Endodermal cell (in vitro differentiated cells): ENCODE data around the gene ADAMTS17. TPM values are rescaled to one million over a fixed set of nuclear protein-coding genes. Genes with fewer than 3 reads are reported as not detected.

Experiments
- DNase-seq: peaks from one replicate; pipeline ENCODE4 v3.0.0-alpha.2; 2017
- H3K27ac ChIP-seq: 2 replicates; pipeline ENCODE4 v1.5.1; 2013; ENCODE audit warnings: mild to moderate bottlenecking, low read depth, low read length, moderate library complexity
- H3K27me3 ChIP-seq: 2 replicates; pipeline ENCODE4 v1.6.1; 2013; ENCODE audit warnings: mild to moderate bottlenecking, low read length, moderate library complexity; ENCODE audit not compliant: insufficient read depth, control insufficient read depth, poor library complexity, severe bottlenecking
- H3K36me3 ChIP-seq: 2 replicates; pipeline ENCODE4 v1.7.0; 2013; ENCODE audit warnings: mild to moderate bottlenecking, low read length, moderate library complexity; ENCODE audit not compliant: control insufficient read depth, insufficient read depth
- H3K4me1 ChIP-seq: one replicate; pipeline ENCODE4 v1.7.0; 2013; ENCODE audit warnings: low read length; ENCODE audit not compliant: control insufficient read depth, insufficient read depth
- H3K4me3 ChIP-seq: 2 replicates; pipeline ENCODE4 v1.5.1; 2013; ENCODE audit warnings: mild to moderate bottlenecking, low read length, moderate library complexity
- H3K9ac ChIP-seq: 2 replicates; pipeline ENCODE4 v1.6.1; 2013; ENCODE audit warnings: mild to moderate bottlenecking, low read length, moderate library complexity; ENCODE audit not compliant: poor library complexity, severe bottlenecking; ENCODE audit errors: extremely low read depth
- H3K9me3 ChIP-seq: 2 replicates; pipeline ENCODE4 v1.6.1; 2013; ENCODE audit warnings: mild to moderate bottlenecking, low read length, moderate library complexity; ENCODE audit not compliant: control insufficient read depth
- H3K27ac Mint-ChIP-seq: 2 replicates; pipeline ENCODE4 v1.8.0; 2020; ENCODE audit warnings: mixed read lengths
- H3K27me3 Mint-ChIP-seq: 2 replicates; pipeline ENCODE4 v1.8.0; 2021; ENCODE audit warnings: mild to moderate bottlenecking, mixed read lengths; ENCODE audit not compliant: insufficient read depth
- H3K36me3 Mint-ChIP-seq: 2 replicates; pipeline ENCODE4 v1.8.0; 2020; ENCODE audit warnings: low read depth, mixed read lengths
- H3K4me1 Mint-ChIP-seq: 2 replicates; pipeline ENCODE4 v1.8.0; 2020; ENCODE audit warnings: mixed read lengths
- H3K4me3 Mint-ChIP-seq: 2 replicates; pipeline ENCODE4 v1.8.0; 2020; ENCODE audit warnings: mild to moderate bottlenecking, moderate library complexity, mixed read lengths
- H3K9me3 Mint-ChIP-seq: 2 replicates; pipeline ENCODE4 v1.8.0; 2020; ENCODE audit warnings: mild to moderate bottlenecking, mixed read lengths
- WGBS, 2 experiments: methylation state at CpG; one replicate each; pipeline versions ENCODE4 v1.1.5 to v1.1.7; 2013; ENCODE audit warnings: missing lambda C conversion rate in 2 of 2, mixed read lengths in 1 of 2; ENCODE audit not compliant: insufficient coverage in 1 of 2, insufficient read length in 1 of 2; 5-methylcytosine and 5-hydroxymethylcytosine counted together
- total RNA-seq, 2 donors: library from RNA; stranded (reverse); fragmentation: NEBNext Ultra II Directional in 1 of 2; extraction: Animal tissue kit (Norgen Biotek cat#: 25700) in 1 of 2; gene quantifications; 2 replicates in 1 of 2; 3 replicates in 1 of 2; pipeline ENCODE4 v1.2.1, GENCODE V29; 2021
- TF ChIP-seq, protein P1 (sequence below): fragments of 200-600 bp; sonication (generic); conservative IDR thresholded peaks from 2 replicates; pipeline ENCODE4 v1.5.0; 2021; ENCODE audit warnings: antibody characterized with exemption, mild to moderate bottlenecking

Gene ADAMTS17
- total RNA-seq, 2 donors from 2014 or later, result 0.82 to 2.3 TPM

DNA sequence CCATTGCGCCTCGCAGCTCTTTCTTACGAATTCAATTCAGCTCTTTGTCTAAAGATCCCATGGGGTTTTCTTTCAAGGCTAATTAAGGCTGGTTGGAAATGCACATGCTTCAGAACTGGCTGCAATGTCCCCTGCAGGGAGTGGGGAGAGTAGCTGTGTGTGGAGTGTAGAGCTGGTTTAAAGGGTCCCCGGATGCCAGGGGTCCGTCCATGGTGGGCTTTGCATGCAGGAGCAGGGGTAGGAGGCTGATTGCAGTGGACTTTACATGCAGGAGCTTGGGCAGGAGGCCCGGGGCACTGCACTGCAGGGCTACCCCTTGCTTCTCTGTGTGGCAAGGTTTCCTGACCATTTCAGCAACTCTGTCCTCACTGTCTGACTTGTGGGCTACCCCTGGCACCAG is 346.9 kb downstream of the ADAMTS17 start:
- H3K27ac Mint-ChIP-seq, result peak overlapping the region; percentile 36
- Histone ChIP-seq H3K36me3 (no peaks in the 10 kb centered on the region), H3K9ac (no peak overlapping the region), H3K27ac (no peak overlapping the region), H3K4me1 (peaks cover 9% of the 10 kb centered on the region), H3K4me3 (no peak overlapping the region), H3K9me3 (no peaks in the 10 kb centered on the region), H3K27me3 (no peaks in the 10 kb centered on the region)
- no peaks in the 10 kb centered on the region for H3K36me3 Mint-ChIP-seq
- peak; percentile 80 for DNase-seq
- no peak overlapping the region for H3K4me3 Mint-ChIP-seq
- TF ChIP-seq, protein P1, sequence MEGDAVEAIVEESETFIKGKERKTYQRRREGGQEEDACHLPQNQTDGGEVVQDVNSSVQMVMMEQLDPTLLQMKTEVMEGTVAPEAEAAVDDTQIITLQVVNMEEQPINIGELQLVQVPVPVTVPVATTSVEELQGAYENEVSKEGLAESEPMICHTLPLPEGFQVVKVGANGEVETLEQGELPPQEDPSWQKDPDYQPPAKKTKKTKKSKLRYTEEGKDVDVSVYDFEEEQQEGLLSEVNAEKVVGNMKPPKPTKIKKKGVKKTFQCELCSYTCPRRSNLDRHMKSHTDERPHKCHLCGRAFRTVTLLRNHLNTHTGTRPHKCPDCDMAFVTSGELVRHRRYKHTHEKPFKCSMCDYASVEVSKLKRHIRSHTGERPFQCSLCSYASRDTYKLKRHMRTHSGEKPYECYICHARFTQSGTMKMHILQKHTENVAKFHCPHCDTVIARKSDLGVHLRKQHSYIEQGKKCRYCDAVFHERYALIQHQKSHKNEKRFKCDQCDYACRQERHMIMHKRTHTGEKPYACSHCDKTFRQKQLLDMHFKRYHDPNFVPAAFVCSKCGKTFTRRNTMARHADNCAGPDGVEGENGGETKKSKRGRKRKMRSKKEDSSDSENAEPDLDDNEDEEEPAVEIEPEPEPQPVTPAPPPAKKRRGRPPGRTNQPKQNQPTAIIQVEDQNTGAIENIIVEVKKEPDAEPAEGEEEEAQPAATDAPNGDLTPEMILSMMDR, result no peak
- peaks cover 34% of the 10 kb centered on the region for H3K4me1 Mint-ChIP-seq
- WGBS, 2 experiments, result 39 to 59% methylated on average over 6 of the region's 6 CpGs
- H3K27me3 Mint-ChIP-seq, result peaks cover 2% of the 10 kb centered on the region
- H3K9me3 Mint-ChIP-seq, result no peaks in the 10 kb centered on the region

DNA sequence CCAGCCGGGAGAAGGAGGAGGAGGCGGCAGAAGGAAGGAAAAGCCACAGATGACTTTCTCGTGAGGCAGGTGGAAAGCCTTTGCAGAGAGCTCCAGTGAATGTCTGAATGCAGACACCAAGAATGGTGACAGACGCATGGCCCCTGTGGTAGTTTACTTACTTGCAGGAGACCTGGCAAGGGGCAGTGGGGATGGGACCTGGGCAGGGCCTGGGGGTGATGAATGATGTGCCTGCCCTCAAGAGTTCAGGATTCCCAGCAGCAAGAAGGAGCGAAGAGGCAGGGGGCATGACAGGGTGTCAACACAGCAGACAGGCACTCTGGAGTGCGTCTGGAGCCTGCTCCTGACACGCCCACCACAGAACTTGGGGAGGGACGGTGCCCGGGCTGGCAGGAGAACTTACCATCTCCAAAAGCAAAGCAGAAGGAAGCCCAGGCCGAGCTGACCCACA is 348.1 kb downstream of the ADAMTS17 start:
- no peak overlapping the region for H3K4me3 ChIP-seq
- TF ChIP-seq, protein P1, result no peak
- DNase-seq, result peak; percentile 71
- H3K36me3 ChIP-seq, result no peaks in the 10 kb centered on the region
- H3K36me3 Mint-ChIP-seq, result peaks cover under 1% of the 10 kb centered on the region
- peaks cover 5% of the 10 kb centered on the region for H3K9me3 Mint-ChIP-seq
- H3K4me1 Mint-ChIP-seq, result peaks cover 34% of the 10 kb centered on the region
- H3K4me1 ChIP-seq, result peaks cover 9% of the 10 kb centered on the region
- peak overlapping the region; percentile 58 for H3K27ac Mint-ChIP-seq
- WGBS, 2 experiments, result 85 to 86% methylated on average over 8 to 10 of the region's 10 CpGs
- H3K27me3 Mint-ChIP-seq, result peaks cover 2% of the 10 kb centered on the region
- H3K4me3 Mint-ChIP-seq, result no peak overlapping the region
- no peaks in the 10 kb centered on the region for H3K9me3 ChIP-seq
- no peak overlapping the region for H3K9ac ChIP-seq
- no peak overlapping the region for H3K27ac ChIP-seq
- no peaks in the 10 kb centered on the region for H3K27me3 ChIP-seq

DNA sequence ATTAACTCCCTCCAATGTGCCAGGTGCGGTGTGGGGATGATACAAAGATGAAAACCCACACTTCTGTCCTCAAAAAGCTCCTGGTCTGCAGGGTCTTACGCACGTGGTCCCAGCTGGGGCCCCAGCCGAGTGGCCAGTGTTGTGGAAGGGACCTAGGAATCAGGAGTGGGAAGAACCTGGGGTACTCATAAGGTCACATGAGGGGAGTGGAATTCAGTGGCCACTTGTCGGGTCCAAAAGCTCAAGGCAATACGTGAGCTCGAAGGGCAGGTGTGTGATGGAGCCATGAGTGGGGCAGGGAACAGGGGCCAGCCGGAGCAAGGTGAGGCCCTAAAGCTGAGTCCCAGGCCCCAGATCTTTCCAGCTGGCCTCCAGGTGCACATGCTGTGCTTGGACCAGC is 348.5 kb downstream of the ADAMTS17 start:
- peaks cover 9% of the 10 kb centered on the region for H3K9me3 Mint-ChIP-seq
- Histone ChIP-seq H3K4me1 (peaks cover 9% of the 10 kb centered on the region), H3K36me3 (no peaks in the 10 kb centered on the region), H3K27me3 (no peaks in the 10 kb centered on the region), H3K27ac (no peak overlapping the region), H3K4me3 (no peak overlapping the region), H3K9ac (no peak overlapping the region), H3K9me3 (no peaks in the 10 kb centered on the region)
- 80 to 92% methylated on average over 1 to 8 of the region's 8 CpGs for WGBS, 2 experiments
- TF ChIP-seq, protein P1, result no peak
- H3K36me3 Mint-ChIP-seq, result peaks cover 5% of the 10 kb centered on the region
- no peak overlapping the region for H3K4me3 Mint-ChIP-seq
- H3K27ac Mint-ChIP-seq, result no peak overlapping the region
- peaks cover 2% of the 10 kb centered on the region for H3K27me3 Mint-ChIP-seq
- no peak for DNase-seq
- H3K4me1 Mint-ChIP-seq, result peaks cover 34% of the 10 kb centered on the region
